Calu3 (cell line): ENCODE results near the gene ICAM2. TPM values are rescaled to one million over a fixed set of nuclear protein-coding genes. Genes with fewer than 3 reads are reported as not detected.
"Not testable (repeated sequence)": the region's sequence is repeated elsewhere in the genome, so short reads cannot be mapped to it uniquely, and the experiment has no call there.

Source experiments
- BruUV-seq: library from RNA; stranded (reverse); fragments of 400-500 nt; replicated peaks from 2 replicates; lab custom pipeline; 2021; lab: Mats Ljungman, UMichigan
- CTCF ChIA-PET: fragments of 300-600 bp; sonication (Branson Sonifier 250); formaldehyde crosslinking; loops from one replicate; lab custom pipeline; 2022; ENCODE audit warnings: antibody characterized with exemption; lab: Charles Lee
- DNase-seq: peaks from one replicate; pipeline ENCODE4 v3.0.0; 2022
- H3K27ac Mint-ChIP-seq: one replicate; pipeline ENCODE4 v1.8.0; 2022; ENCODE audit warnings: mixed read lengths; ENCODE audit not compliant: unreplicated experiment
- H3K27me3 Mint-ChIP-seq: one replicate; pipeline ENCODE4 v1.8.0; 2022; ENCODE audit warnings: mixed read lengths; ENCODE audit not compliant: unreplicated experiment
- H3K36me3 Mint-ChIP-seq: one replicate; pipeline ENCODE4 v1.8.0; 2022; ENCODE audit warnings: mild to moderate bottlenecking, moderate library complexity, mixed read lengths; ENCODE audit not compliant: insufficient read depth, unreplicated experiment
- H3K4me1 Mint-ChIP-seq: one replicate; pipeline ENCODE4 v1.8.0; 2022; ENCODE audit warnings: mild to moderate bottlenecking, low read depth, mixed read lengths; ENCODE audit not compliant: unreplicated experiment
- H3K4me3 Mint-ChIP-seq: one replicate; pipeline ENCODE4 v1.8.0; 2022; ENCODE audit warnings: mild to moderate bottlenecking, low read depth, moderate library complexity, mixed read lengths; ENCODE audit not compliant: unreplicated experiment
- H3K9me3 Mint-ChIP-seq: one replicate; pipeline ENCODE4 v1.8.0; 2022; ENCODE audit warnings: low read depth, mixed read lengths; ENCODE audit not compliant: unreplicated experiment
- CTCF ChIP-seq: fragments of 200-600 bp; IDR thresholded peaks from one replicate; pipeline ENCODE4 v1.8.0; 2022; ENCODE audit warnings: antibody characterized with exemption; ENCODE audit not compliant: unreplicated experiment
- intact Hi-C: fragments of 100-400 bp; cut with micrococcal nuclease; formaldehyde crosslinking; loops from one replicate; pipeline ENCODE4 v1.10.0; 2022; ENCODE audit not compliant: unreplicated experiment
- total RNA-seq: library from RNA; stranded (reverse); gene quantifications from 2 replicates; pipeline ENCODE4 v1.2.3, GENCODE V29; 2022

Gene ICAM2
- total RNA-seq, 1 experiment from 2014 or later, result 4.4 TPM

- CTCF ChIA-PET, result no interaction called here
- H3K27ac Mint-ChIP-seq, result no peak overlapping the region
- H3K4me3 Mint-ChIP-seq, result no peak overlapping the region
- intact Hi-C loops, result no loop called here
- no TSS peak for BruUV-seq
- no peak for DNase-seq
- peaks cover 4% of the 10 kb centered on the region for H3K9me3 Mint-ChIP-seq
- no peak for TF ChIP-seq CTCF
- H3K4me1 Mint-ChIP-seq, result no peaks in the 10 kb centered on the region
- H3K27me3 Mint-ChIP-seq, result peaks cover 10% of the 10 kb centered on the region
- peaks cover 5% of the 10 kb centered on the region for H3K36me3 Mint-ChIP-seq
These were observed 36.2 kb downstream of the ICAM2 start for GRCh38 chr17:63984236-63984635.

- CTCF ChIA-PET, result no interaction called here
- no peak overlapping the region for H3K27ac Mint-ChIP-seq
- intact Hi-C loops, result no loop called here
- H3K9me3 Mint-ChIP-seq, result peaks cover 4% of the 10 kb centered on the region
- H3K27me3 Mint-ChIP-seq, result peaks cover under 1% of the 10 kb centered on the region
- no TSS peak for BruUV-seq
- TF ChIP-seq CTCF, result no peak
- no peak overlapping the region for H3K4me3 Mint-ChIP-seq
- no peak for DNase-seq
- H3K4me1 Mint-ChIP-seq, result no peaks in the 10 kb centered on the region
- peaks cover 5% of the 10 kb centered on the region for H3K36me3 Mint-ChIP-seq
These were observed 37.1 kb downstream of the ICAM2 start for GRCh38 chr17:63983320-63983719.

GRCh38 chr17:63982641-63983040, 37.8 kb downstream of the ICAM2 start:
- CTCF ChIA-PET, H3K4me3 Mint-ChIP-seq, H3K36me3 Mint-ChIP-seq, H3K4me1 Mint-ChIP-seq, H3K9me3 Mint-ChIP-seq, H3K27me3 Mint-ChIP-seq, intact Hi-C loops, DNase-seq, BruUV-seq, H3K27ac Mint-ChIP-seq: not testable (repeated sequence)

GRCh38 chr17:63978272-63979200, 41.9 kb downstream of the ICAM2 start:
- CTCF ChIA-PET, result no interaction called here
- TF ChIP-seq CTCF, result no peak
- peaks cover 15% of the 10 kb centered on the region for H3K4me1 Mint-ChIP-seq
- no peaks in the 10 kb centered on the region for H3K36me3 Mint-ChIP-seq
- intact Hi-C loops, result no loop called here
- no peaks in the 10 kb centered on the region for H3K27me3 Mint-ChIP-seq
- no peak overlapping the region for H3K4me3 Mint-ChIP-seq
- peaks cover 4% of the 10 kb centered on the region for H3K9me3 Mint-ChIP-seq
- BruUV-seq, result no TSS peak
- no peak overlapping the region for H3K27ac Mint-ChIP-seq
- no peak for DNase-seq

GRCh38 chr17:63976702-63977101, 43.7 kb downstream of the ICAM2 start:
- intact Hi-C loops, result no loop called here
- Mint-ChIP-seq H3K4me3 (no peak overlapping the region), H3K27me3 (no peaks in the 10 kb centered on the region), H3K9me3 (no peaks in the 10 kb centered on the region), H3K27ac (no peak overlapping the region), H3K4me1 (peaks cover 20% of the 10 kb centered on the region), H3K36me3 (no peaks in the 10 kb centered on the region)
- BruUV-seq, result no TSS peak
- DNase-seq, result no peak
- TF ChIP-seq CTCF, result no peak
- CTCF ChIA-PET, result no interaction called here
